GM18499 (cell line): ENCODE measurements around the gene KCNQ1.

Experiments used
- ATAC-seq: cut with Tn5 transposase; IDR thresholded peaks from one replicate; pipeline ENCODE4 v1.9.1; 2021; ENCODE audit warnings: moderate number of reproducible peaks; ENCODE audit not compliant: insufficient read depth, unreplicated experiment

Gene KCNQ1

GRCh38 chr11:2561696-2562581 lies 117.1 kb downstream of the KCNQ1 start:
- no peak for ATAC-seq

DNA sequence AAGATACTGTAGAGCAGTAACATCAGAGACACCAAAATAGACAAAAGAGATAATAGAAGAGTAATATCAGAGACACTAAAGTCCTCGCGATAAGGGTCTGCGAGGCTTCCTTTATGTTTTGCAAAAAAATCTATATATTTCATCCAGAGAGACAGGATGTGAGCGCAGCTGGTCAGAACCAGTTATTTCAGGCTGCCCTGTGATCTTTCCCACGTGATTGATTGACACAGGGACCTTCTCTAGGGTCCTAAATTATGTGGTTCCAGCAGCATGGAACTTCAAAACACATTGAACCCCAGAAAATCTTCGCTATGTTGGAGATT lies 118.0 kb downstream of the KCNQ1 start:
- ATAC-seq: no peak

- ATAC-seq: no peak
These were observed 118.6 kb downstream of the KCNQ1 start for GRCh38 chr11:2563213-2564007.

GRCh38 chr11:2564008-2564530 lies 119.3 kb downstream of the KCNQ1 start:
- no peak for ATAC-seq

DNA sequence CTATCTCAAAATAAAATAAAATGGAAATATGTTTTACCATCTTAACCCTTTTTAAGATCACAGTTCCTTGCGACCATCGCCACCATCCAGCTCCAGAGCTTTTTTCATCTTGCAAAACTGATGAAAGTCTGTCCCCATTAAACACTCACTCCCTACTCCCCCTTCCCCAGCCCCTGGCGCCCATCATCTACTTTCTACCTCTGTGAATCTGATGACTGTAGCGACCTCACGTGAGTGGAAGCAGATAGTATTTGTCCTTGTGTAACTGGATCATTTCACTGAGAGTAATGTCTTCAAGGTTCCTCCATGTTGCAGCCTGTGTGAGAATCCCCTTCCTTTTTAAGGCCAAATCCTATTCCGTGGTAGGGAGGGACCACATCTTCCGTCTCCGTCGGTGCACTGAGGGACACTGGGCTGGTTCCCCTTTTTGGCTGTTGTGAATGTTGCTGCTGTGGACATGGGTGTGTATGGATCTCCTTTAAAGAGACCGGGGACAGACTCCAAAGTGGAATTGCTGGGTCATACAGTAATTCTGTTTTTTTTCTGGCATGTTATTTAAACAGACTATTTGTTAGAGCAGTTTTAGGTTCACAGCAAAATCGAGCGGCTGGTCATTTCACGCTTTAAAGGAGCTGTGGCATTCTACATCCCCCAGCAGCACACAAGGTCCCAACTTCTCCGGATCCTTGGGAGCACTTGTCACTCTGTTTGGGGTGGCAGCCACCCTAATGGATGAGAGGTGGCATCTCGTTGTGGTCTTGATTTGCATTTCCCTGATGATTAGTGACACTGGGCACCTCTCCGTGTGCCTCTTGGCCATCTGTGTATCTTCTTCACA lies 120.0 kb downstream of the KCNQ1 start:
- ATAC-seq: no peak

DNA sequence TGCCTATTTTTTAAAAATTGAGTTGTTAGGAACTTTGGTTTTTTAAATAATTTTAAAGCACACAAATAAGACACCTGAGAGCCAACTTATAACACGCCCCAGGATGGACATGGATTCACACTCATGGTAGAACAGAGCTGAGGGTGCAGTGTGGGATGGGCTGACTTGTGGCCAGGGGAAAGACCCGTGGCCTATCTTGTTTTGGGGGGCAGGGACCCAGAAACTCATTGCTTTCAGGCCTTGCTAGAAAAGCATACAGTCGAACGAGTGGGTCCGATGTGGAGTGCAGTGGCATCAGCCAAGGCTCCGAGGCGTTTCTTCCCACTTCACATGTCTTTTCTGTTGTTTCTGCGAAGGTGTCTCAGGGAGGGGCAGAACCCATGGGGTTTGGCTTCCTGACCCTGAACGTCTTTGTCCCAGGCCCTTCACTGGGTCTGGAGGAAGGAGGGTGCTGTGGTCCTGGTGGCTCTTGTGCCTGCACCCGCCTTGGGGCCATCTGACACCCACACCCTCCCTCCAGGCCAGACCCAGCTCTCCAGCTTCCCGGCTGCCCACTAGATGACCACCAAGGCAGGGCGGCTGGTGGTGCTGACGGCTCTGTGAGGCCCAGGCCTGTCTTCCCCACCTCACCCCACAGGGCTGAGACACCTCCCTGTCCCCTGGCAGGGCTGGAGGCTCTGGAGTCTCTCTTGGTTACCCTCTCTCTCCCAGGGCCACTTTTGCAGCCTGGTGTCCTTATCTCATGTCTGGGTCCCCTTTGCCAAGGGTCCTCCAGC lies 120.8 kb downstream of the KCNQ1 start:
- no peak for ATAC-seq

DNA sequence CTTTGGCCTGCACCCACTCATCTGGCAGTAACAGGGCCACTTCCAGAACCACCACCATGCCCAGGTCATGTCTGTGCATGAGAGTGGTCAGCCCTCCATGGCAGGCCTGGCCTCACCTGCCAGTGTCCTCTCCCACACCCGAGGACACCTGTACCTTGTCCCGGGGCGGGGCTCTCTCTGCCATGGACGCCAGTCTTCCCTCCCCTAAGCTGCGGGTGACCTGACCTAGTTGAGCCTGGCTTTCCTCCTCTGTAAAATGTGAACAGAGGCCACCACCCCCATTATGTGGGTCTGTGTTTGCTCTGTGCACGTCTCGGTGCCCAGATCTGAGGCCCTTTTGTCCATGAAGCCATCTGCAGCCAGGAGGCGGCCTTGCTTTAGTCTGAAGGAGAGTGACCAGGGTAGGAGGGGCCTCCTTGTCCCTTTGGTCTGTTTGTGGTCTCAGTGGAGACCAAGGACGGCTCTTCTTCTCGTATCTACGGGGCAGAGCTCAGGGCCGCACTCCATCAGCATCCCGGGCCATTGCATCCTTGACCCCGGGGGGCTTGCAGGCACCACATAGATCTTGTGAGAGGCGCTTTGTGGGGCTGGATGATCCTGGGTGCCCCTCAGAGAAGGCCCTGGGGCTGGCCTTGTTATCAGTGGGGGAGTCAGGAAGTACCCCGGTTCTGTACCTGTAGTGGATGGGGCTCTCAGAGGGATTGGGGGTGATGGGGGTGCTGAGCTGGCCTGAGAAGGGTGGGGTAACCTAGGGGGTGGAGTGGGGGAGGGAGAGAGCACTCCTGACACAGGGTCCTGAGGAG lies 121.6 kb downstream of the KCNQ1 start:
- no peak for ATAC-seq

- no peak for ATAC-seq
These were observed 122.3 kb downstream of the KCNQ1 start for GRCh38 chr11:2567026-2567671.

DNA sequence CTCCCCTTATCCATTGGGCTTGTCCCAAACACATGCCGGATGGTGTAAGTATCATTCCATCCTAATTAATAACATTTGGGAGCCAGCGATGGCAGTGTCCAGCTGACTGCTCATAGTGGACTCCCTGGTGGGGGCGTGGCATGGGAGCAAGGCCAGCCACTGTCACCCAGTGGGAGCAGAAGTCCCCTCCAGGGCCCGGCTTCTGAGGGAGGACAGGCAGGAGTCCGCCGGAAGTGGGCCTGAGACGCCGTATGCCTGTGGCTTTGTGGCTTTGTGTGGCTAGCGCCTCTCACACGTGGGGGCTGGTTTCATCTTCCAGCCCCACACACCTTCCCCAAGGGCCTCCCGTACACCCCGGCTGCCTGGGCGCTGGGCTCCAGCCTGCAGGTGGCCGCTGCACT lies 124.5 kb downstream of the KCNQ1 start:
- ATAC-seq: no peak

DNA sequence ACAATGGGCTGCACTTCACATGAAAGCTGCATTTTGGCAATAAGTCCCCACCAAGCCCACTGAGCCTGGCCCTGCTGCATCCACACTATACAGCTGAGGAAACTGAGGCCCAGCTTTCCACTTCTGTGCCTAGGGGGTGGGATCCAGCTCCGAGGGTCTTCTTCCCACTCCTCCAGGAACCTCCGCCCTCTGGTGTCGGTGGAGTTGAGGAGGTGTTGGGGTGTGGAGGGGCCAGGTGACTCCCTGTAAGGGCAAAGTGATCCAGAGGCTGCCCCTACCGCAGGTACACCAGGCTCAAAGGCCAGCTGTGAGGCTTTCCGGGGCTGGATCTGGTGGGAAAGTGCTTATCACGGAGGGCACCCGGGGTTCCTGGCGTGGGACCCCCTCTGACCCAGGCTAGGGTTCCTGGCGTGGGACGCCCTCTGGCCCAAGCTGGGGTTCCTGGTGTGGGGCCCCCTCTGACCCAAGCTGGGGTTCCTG lies 125.0 kb downstream of the KCNQ1 start:
- no peak for ATAC-seq

DNA sequence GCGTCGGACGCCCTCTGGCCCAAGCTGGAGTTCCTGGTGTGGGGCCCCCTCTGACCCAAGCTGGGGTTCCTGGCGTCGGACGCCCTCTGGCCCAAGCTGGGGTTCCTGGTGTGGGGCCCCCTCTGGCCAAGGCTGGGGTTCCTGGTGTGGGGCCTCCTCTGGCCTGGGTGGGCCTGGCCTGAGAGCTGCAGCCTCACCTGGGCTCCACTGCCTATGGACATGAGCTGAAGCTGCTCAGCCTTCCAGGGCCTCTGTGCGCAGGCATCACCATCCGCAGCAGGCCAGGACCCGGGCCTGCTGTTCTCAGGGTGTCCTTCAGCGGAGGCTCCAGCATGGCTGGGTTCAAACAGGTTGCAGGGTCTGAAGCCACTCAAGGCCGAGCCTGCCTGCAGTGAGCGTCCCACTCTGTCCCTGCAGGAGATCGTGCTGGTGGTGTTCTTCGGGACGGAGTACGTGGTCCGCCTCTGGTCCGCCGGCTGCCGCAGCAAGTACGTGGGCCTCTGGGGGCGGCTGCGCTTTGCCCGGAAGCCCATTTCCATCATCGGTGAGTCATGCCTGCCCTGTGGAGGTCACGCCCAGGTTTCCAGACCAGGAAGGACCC lies 125.5 kb downstream of the KCNQ1 start:
- no peak for ATAC-seq

- ATAC-seq: no peak
These were observed 126.2 kb downstream of the KCNQ1 start for GRCh38 chr11:2570841-2571597.

DNA sequence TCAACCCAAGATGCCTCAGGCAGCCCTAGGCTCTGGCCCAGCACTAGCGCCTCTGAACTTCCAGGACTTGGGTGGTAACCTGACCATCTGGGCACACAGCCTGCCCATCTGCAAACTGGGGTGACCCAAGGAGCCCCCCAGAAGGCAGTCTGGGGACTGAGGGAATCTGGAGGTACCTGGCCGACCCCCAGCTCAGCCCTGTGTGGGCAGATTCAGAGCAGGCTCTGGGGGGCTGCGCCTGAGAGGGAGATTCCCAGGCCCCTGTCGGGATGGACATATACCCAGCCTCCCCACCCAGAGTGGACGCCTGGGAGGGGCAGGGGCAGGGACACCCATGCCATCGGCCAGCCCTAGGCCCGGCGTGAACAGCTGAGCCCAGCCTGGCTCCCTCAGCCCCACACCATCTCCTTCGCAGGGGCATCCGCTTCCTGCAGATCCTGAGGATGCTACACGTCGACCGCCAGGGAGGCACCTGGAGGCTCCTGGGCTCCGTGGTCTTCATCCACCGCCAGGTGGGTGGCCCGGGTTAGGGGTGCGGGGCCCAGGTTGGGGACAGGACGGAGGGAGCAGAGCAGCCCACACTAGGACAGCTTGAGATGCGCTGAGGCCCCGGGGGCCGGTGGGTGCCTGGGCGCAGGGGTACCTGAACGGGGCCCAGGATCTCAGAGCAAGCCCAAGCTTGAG lies 126.9 kb downstream of the KCNQ1 start:
- no peak for ATAC-seq

DNA sequence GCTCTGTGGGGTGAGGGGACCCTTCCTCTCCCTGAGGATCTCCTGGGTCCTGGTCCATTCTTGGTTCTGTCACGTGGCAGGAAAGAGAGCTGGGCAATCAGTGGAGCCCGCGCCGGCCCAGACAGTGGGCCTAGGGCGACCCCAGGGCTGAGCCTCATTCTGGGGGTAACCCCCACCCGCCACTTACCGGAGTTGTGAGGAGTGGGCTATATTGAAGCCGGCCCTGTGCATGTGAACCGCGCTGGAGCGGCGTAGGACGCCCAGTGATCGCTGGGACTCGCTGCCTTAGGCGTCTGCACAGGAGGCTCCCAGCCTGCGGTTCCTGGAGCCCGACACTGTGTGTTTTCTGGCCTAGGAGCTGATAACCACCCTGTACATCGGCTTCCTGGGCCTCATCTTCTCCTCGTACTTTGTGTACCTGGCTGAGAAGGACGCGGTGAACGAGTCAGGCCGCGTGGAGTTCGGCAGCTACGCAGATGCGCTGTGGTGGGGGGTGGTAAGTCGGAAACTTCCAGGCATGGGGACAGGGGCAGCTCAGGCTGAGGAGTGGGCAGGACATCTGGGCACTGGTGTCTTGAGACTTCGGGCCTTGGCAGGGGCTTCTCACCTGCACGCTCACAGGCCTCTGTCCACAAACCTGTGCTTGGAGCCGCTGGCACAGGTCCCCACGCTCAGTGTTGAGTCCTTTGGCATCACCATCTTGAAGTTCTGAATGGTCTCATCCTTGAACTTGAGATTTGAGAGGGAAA lies 127.9 kb downstream of the KCNQ1 start:
- ATAC-seq: no peak

- no peak for ATAC-seq
These were observed 128.6 kb downstream of the KCNQ1 start for GRCh38 chr11:2573240-2574042.
